H1 (cell line): Measurements from ENCODE around the gene RNF41. TPM values are rescaled to one million over a fixed set of nuclear protein-coding genes. Genes with fewer than 3 reads are reported as not detected.
"Not testable (repeated sequence)": the region's sequence is repeated elsewhere in the genome, so short reads cannot be mapped to it uniquely, and the experiment has no call there.

ENCODE experiments used
- CTCF ChIA-PET: fragments of 300-600 bp; sonication (Branson Sonifier 250); formaldehyde crosslinking; loops from one replicate; lab custom pipeline; 2021; ENCODE audit not compliant: partially characterized antibody; lab: Charles Lee
- POLR2A ChIA-PET: fragments of 300-600 bp; sonication (Branson Sonifier 250); formaldehyde crosslinking; loops from one replicate; lab custom pipeline; 2021; ENCODE audit warnings: inconsistent platforms; ENCODE audit not compliant: partially characterized antibody; lab: Charles Lee
- DNase-seq, 2 experiments: peaks; one replicate each; pipeline versions ENCODE4 v3.0.0 to v3.0.0-alpha.2; 2010 to 2022; ENCODE audit warnings: low spot score in 2 of 2, low read depth in 1 of 2, mixed read lengths in 1 of 2
- FAIRE-seq: peaks from 2 replicates; lab custom pipeline; 2011; peaks lifted over from hg19 to GRCh38; lab: Jason Lieb, UNC
- H2AFZ ChIP-seq: 2 replicates; pipeline ENCODE4 v1.8.1; 2012; ENCODE audit warnings: low read length, inconsistent platforms
- H2AK5ac ChIP-seq: 2 replicates; pipeline ENCODE4 v1.6.1; 2013; ENCODE audit warnings: low read depth, low read length
- H2BK120ac ChIP-seq: replicated peaks from 2 replicates; pipeline ENCODE3; 2013; ENCODE audit warnings: low read depth, low read length, inconsistent platforms
- H2BK12ac ChIP-seq: 2 replicates; pipeline ENCODE4 v1.6.1; 2013; ENCODE audit warnings: low read depth, low read length
- H2BK15ac ChIP-seq: 2 replicates; pipeline ENCODE4 v1.6.1; 2013; ENCODE audit warnings: low read length
- H2BK20ac ChIP-seq: 2 replicates; pipeline ENCODE4 v1.6.1; 2013; ENCODE audit warnings: low read length
- H2BK5ac ChIP-seq: 2 replicates; pipeline ENCODE4 v1.6.1; 2013; ENCODE audit warnings: low read depth, low read length
- H3K14ac ChIP-seq: 2 replicates; pipeline ENCODE4 v1.6.1; 2013; ENCODE audit warnings: inconsistent platforms; ENCODE audit not compliant: insufficient read length
- H3K18ac ChIP-seq: 2 replicates; pipeline ENCODE4 v1.6.1; 2013; ENCODE audit warnings: low read length; ENCODE audit errors: extremely low read depth
- H3K23ac ChIP-seq: 2 replicates; pipeline ENCODE4 v1.6.1; 2013; ENCODE audit warnings: inconsistent platforms; ENCODE audit not compliant: insufficient read length
- H3K23me2 ChIP-seq: 2 replicates; pipeline ENCODE4 v1.6.1; 2013; ENCODE audit warnings: low read depth, low read length
- H3K27ac ChIP-seq: 2 replicates; pipeline ENCODE4 v1.6.1; 2011; ENCODE audit warnings: low read depth, low read length, inconsistent platforms
- H3K27me3 ChIP-seq, 4 experiments: replicated peaks in 1 of 4; 1 replicate in 1 of 4; 2 replicates in 3 of 4; pipeline versions ENCODE4 v1.6.1 to v1.8.1; 2011 to 2013; ENCODE audit warnings: low read length in 3 of 4, mild to moderate bottlenecking in 3 of 4, inconsistent platforms in 2 of 4, mixed read lengths in 2 of 4, moderate library complexity in 1 of 4; ENCODE audit not compliant: control insufficient read depth in 3 of 4, insufficient read depth in 3 of 4; ENCODE audit errors: extremely low read depth in 1 of 4
- H3K36me3 ChIP-seq, 4 experiments: 2 replicates each; pipeline versions ENCODE4 v1.6.1 to v1.8.1; 2011 to 2013; ENCODE audit warnings: mild to moderate bottlenecking in 4 of 4, low read length in 3 of 4, moderate library complexity in 2 of 4, control low read depth in 1 of 4, inconsistent platforms in 1 of 4; ENCODE audit not compliant: insufficient read depth in 4 of 4, control insufficient read depth in 2 of 4
- H3K4ac ChIP-seq: replicated peaks from 2 replicates; pipeline ENCODE3; 2013; ENCODE audit warnings: low read length, low read depth, mixed read lengths, inconsistent platforms; ENCODE audit not compliant: insufficient read length
- H3K4me1 ChIP-seq, 4 experiments: replicated peaks in 1 of 4; 1 replicate in 1 of 4; 2 replicates in 3 of 4; pipeline versions ENCODE4 v1.6.1 to v1.8.1; 2011 to 2013; ENCODE audit warnings: low read length in 3 of 4, inconsistent platforms in 2 of 4, mixed read lengths in 1 of 4; ENCODE audit not compliant: insufficient read depth in 4 of 4, control insufficient read depth in 3 of 4
- H3K4me2 ChIP-seq, 2 experiments: 2 replicates each; pipeline versions ENCODE4 v1.6.1 to v1.8.1; 2011 to 2013; ENCODE audit warnings: low read depth in 2 of 2, low read length in 2 of 2, control low read depth in 1 of 2, inconsistent platforms in 1 of 2, mild to moderate bottlenecking in 1 of 2; ENCODE audit not compliant: insufficient read depth in 1 of 2
- H3K4me3 ChIP-seq, 4 experiments: fragments of 200-600, 300-600 bp in 1 of 4; sonication (generic), shearing (Covaris generic), sonication (Bioruptor Twin) in 1 of 4; 2 replicates each; pipeline versions ENCODE4 v1.5.1 to v1.8.1; 2011 to 2016; ENCODE audit warnings: low read length in 4 of 4, low read depth in 3 of 4, control low read depth in 2 of 4, inconsistent platforms in 2 of 4, mild to moderate bottlenecking in 2 of 4, mixed read lengths in 1 of 4, moderate library complexity in 1 of 4; ENCODE audit not compliant: insufficient read depth in 2 of 4; ENCODE audit errors: extremely low read depth in 1 of 4
- H3K56ac ChIP-seq: replicated peaks from 2 replicates; pipeline ENCODE3; 2013; ENCODE audit warnings: low read depth, mild to moderate bottlenecking, mixed read lengths, low read length, inconsistent platforms; ENCODE audit not compliant: insufficient read length
- H3K79me1 ChIP-seq: 2 replicates; pipeline ENCODE4 v1.6.1; 2013; ENCODE audit warnings: low read depth, low read length, control low read depth
- H3K79me2 ChIP-seq, 2 experiments: 2 replicates each; pipeline versions ENCODE4 v1.6.1 to v1.8.1; 2012 to 2013; ENCODE audit warnings: low read length in 2 of 2, mild to moderate bottlenecking in 2 of 2, inconsistent platforms in 1 of 2; ENCODE audit not compliant: insufficient read depth in 2 of 2, control insufficient read depth in 1 of 2
- H3K9ac ChIP-seq, 4 experiments: replicated peaks in 1 of 4; 1 replicate in 1 of 4; 2 replicates in 3 of 4; pipeline versions ENCODE4 v1.6.1 to v1.8.1; 2011 to 2013; ENCODE audit warnings: low read depth in 3 of 4, low read length in 3 of 4, control low read depth in 2 of 4, mild to moderate bottlenecking in 2 of 4, moderate library complexity in 2 of 4, inconsistent platforms in 1 of 4; ENCODE audit errors: extremely low read depth in 1 of 4
- H3K9me3 ChIP-seq, 2 experiments: 2 replicates each; pipeline versions ENCODE4 v1.6.1 to v1.8.1; 2012 to 2013; ENCODE audit warnings: mild to moderate bottlenecking in 2 of 2, moderate library complexity in 2 of 2, control low read depth in 1 of 2, inconsistent platforms in 1 of 2, low read depth in 1 of 2, low read length in 1 of 2, mixed read lengths in 1 of 2; ENCODE audit not compliant: insufficient read depth in 2 of 2
- H4K20me1 ChIP-seq, 2 experiments: replicated peaks in 1 of 2; 2 replicates each; pipeline versions ENCODE3 to v1.8.1; 2011 to 2013; ENCODE audit warnings: inconsistent platforms in 2 of 2, low read length in 2 of 2, mild to moderate bottlenecking in 1 of 2; ENCODE audit not compliant: insufficient read depth in 2 of 2, control insufficient read depth in 1 of 2
- H4K5ac ChIP-seq: 2 replicates; pipeline ENCODE4 v1.6.1; 2013; ENCODE audit warnings: low read length, low read depth, mixed read lengths, inconsistent platforms; ENCODE audit not compliant: insufficient read length
- H4K8ac ChIP-seq: 2 replicates; pipeline ENCODE4 v1.8.0; 2013; ENCODE audit warnings: mild to moderate bottlenecking, moderate library complexity, low read length, inconsistent platforms; ENCODE audit not compliant: insufficient read depth; ENCODE audit errors: extremely low read depth
- H4K91ac ChIP-seq: replicated peaks from 2 replicates; pipeline ENCODE3; 2013; ENCODE audit warnings: low read length, mixed read lengths, inconsistent platforms; ENCODE audit not compliant: insufficient read length
- TBP ChIP-seq: IDR thresholded peaks from 2 replicates; pipeline ENCODE4 v1.6.1; 2011; ENCODE audit warnings: low read depth, low read length, improper control_type of control experiment
- WGBS, 2 experiments: shearing (Covaris generic) in 1 of 2; methylation state at CpG; one replicate each; pipeline versions ENCODE4 v1.1.6 to v1.1.7; 2013 to 2015; ENCODE audit warnings: low lambda C conversion rate in 2 of 2, mixed read lengths in 2 of 2, inconsistent platforms in 1 of 2, low coverage in 1 of 2, missing lambda C conversion rate in 1 of 2; ENCODE audit not compliant: insufficient replicate concordance in 2 of 2, insufficient coverage in 1 of 2, insufficient read length in 1 of 2; ENCODE audit errors: extremely low coverage in 1 of 2, missing lambda C conversion rate in 1 of 2; 5-methylcytosine and 5-hydroxymethylcytosine counted together
- polyA plus RNA-seq, 7 experiments: library from polyadenylated mRNA; depleted of rRNA in 3 of 7; stranded (reverse) in 5 of 7; unstranded in 2 of 7; fragments of >200 nt in 5 of 7; fragments of 200-250 nt in 2 of 7; gene quantifications; 1 replicate in 5 of 7; 2 replicates in 1 of 7; 4 replicates in 1 of 7; pipeline versions ENCODE4 v1.2.1 to v1.2.3, GENCODE V29; 2011 to 2013; ENCODE audit warnings: missing spikeins in 2 of 7, mixed read lengths in 2 of 7
- total RNA-seq: library from RNA; stranded (reverse); fragmentation: NEBNext Ultra II Directional; extraction: Animal tissue kit (Norgen Biotek cat#: 25700); gene quantifications from 2 replicates; pipeline ENCODE4 v1.2.1, GENCODE V29; 2021

The RNF41 gene
- total and polyA plus RNA-seq, 2 of the 8 experiments (the other 6 are each of a cell fraction or from before 2014, with no cell fraction given): 55.5 to 98.6 TPM

GRCh38 chr12:56266693-56267442 is 45.1 kb upstream of the RNF41 start, which contains the start of gene COQ10A (continued):
- peak; percentile 83 for TF ChIP-seq TBP
- TF ChIP-seq, all 59 proteins: peak for 16

- H2AK5ac ChIP-seq, H3K4ac ChIP-seq, H2BK12ac ChIP-seq, H3K79me1 ChIP-seq, H3K14ac ChIP-seq, H2BK120ac ChIP-seq, H3K9me3 ChIP-seq, H3K23ac ChIP-seq, H3K27me3 ChIP-seq, H3K23me2 ChIP-seq, H3K56ac ChIP-seq, H3K27ac ChIP-seq, H4K20me1 ChIP-seq, H4K91ac ChIP-seq, FAIRE-seq, H2BK20ac ChIP-seq, H3K4me1 ChIP-seq, H3K79me2 ChIP-seq: not testable (repeated sequence)
- Histone ChIP-seq H3K36me3 (peaks cover 0 to 19% (median 4%) of the 10 kb centered on the region in 4 experiments; a peak in 2 of 8 replicates), H4K5ac (peak overlapping the region; percentile 48), H2AFZ (peak overlapping the region; percentile 47), H3K18ac (0 out of 2 replicates have a peak overlapping the region, but pooled peaks have one; percentile 24), H2BK15ac (0 out of 2 replicates have a peak overlapping the region, but pooled peaks have one; percentile 40), H3K4me3 (peak overlapping the region; percentile 82 to 88 (median 87)), H3K4me2 (peak overlapping the region; percentile 83 to 86), H2BK5ac (0 out of 2 replicates have a peak overlapping the region, but pooled peaks have one; percentile 99), H4K8ac (0 out of 2 replicates have a peak overlapping the region, but pooled peaks have one; percentile 77), H3K9ac (peak overlapping the region in 3 of 4 experiments; percentile 74 to 84 (median 84); a peak in 6 of 7 replicates)
- WGBS, 2 experiments: 69% methylated on average over 13 of the region's 16 CpGs; no CpG with 5 or more reads in 1 of the 2 experiments
- POLR2A ChIA-PET: interaction anchor here (0.6 to 2.8 kb wide), 34 partner anchors 8 to 221 kb away, joined by 3 to 24 read pairs (median 4); partner anchors contain the start of genes ANKRD52, CS, ESYT1 and MYL6
- DNase-seq: peak in 1 of 2 experiments; percentile 51
- CTCF ChIA-PET: interaction anchor here (0.7 to 3.4 kb wide), 21 partner anchors 9 to 127 kb away, joined by 3 to 20 read pairs (median 4); partner anchors contain the start of genes ANKRD52 and RNF41
Measured at GRCh38 chr12:56266068-56266692, 44.5 kb upstream of the RNF41 start.
